ENCODE data around the gene IFT43. TPM values are rescaled to one million over a fixed set of nuclear protein-coding genes. Genes with fewer than 3 reads are reported as not detected.

IFT43 gene
- total and polyA plus RNA-seq, 9 of the 15 experiments (the other 6 are each of a cell fraction or from before 2014, with no cell fraction given), result 4.9 to 12.8 (median 8.0) TPM

- Histone ChIP-seq H3K4me3 (no peak overlapping the region), H3K4me2 (ENCODE audit: insufficient read depth, low read length) (no peak overlapping the region), H2AFZ (ENCODE audit: low read depth, low read length) (no peak overlapping the region), H3K27me3 (ENCODE audit: control insufficient read depth in 2 of 2, insufficient read depth in 2 of 2, low read length in 2 of 2) (no peaks in the 10 kb centered on the region), H3K36me3 (ENCODE audit: control insufficient read depth, insufficient read depth, low read length) (no peaks in the 10 kb centered on the region), H4K20me1 (replicated peaks; ENCODE audit: control insufficient read depth, insufficient read depth, low read length) (no peaks in the 10 kb centered on the region), H3K4me1 (replicated peaks in 1 of 2; ENCODE audit: control insufficient read depth in 2 of 2, insufficient read depth in 2 of 2, low read length in 2 of 2) (no peaks in the 10 kb centered on the region; a peak in 1 of 5 replicates), H3K9ac (ENCODE audit: insufficient read depth in 1 of 2, low read depth in 2 of 2, low read length in 2 of 2) (no peak overlapping the region), H3K9me1 (ENCODE audit: control insufficient read depth, insufficient read depth, low read length) (no peaks in the 10 kb centered on the region), H3K79me2 (ENCODE audit: control insufficient read depth, insufficient read depth, low read length) (no peaks in the 10 kb centered on the region), H3K27ac (ENCODE audit: extremely low read depth, low read depth, low read length) (no peak overlapping the region), H3K9me3 (replicated peaks; ENCODE audit: control insufficient read depth, insufficient read depth, low read depth, low read length) (no peaks in the 10 kb centered on the region)
- intact Hi-C loops (cut with micrococcal nuclease) (no loop called here), in situ Hi-C loops (cut with MboI) (no loop called here)
- ChIA-PET CTCF (ENCODE audit: low intra/inter-chr PET ratio) (no interaction called here), POLR2A (no interaction called here)
- DNase-seq (ENCODE audit: extremely low read depth in 1 of 4, low spot score in 3 of 4) (no peak), ATAC-seq (no peak), FAIRE-seq (no peak)
- TF ChIP-seq SNAPC5 (CRISPR knock-in tag; IDR thresholded peaks at IDR 0.05), result no peak
- TF ChIP-seq PPARD (CRISPR knock-in tag; IDR thresholded peaks at IDR 0.05), result no peak
- no TSS peak for BruUV-seq (replicated peaks)
- 28% methylated on average over 4 of the region's 4 CpGs for WGBS (ENCODE audit: insufficient coverage, low coverage, missing lambda C conversion rate)
Measured at GRCh38 chr14:75991753-75992152, 6.2 kb downstream of the IFT43 start.

- Histone ChIP-seq H3K27me3 (ENCODE audit: control insufficient read depth in 2 of 2, insufficient read depth in 2 of 2, low read length in 2 of 2) (no peaks in the 10 kb centered on the region), H3K4me2 (ENCODE audit: insufficient read depth, low read length) (no peak overlapping the region), H3K9ac (ENCODE audit: insufficient read depth in 1 of 2, low read depth in 2 of 2, low read length in 2 of 2) (no peak overlapping the region), H3K79me2 (ENCODE audit: control insufficient read depth, insufficient read depth, low read length) (no peaks in the 10 kb centered on the region), H3K4me3 (no peak overlapping the region), H3K27ac (ENCODE audit: extremely low read depth, low read depth, low read length) (no peak overlapping the region), H3K36me3 (ENCODE audit: control insufficient read depth, insufficient read depth, low read length) (no peaks in the 10 kb centered on the region), H3K4me1 (replicated peaks in 1 of 2; ENCODE audit: control insufficient read depth in 2 of 2, insufficient read depth in 2 of 2, low read length in 2 of 2) (no peaks in the 10 kb centered on the region; a peak in 1 of 5 replicates), H2AFZ (ENCODE audit: low read depth, low read length) (no peak overlapping the region), H3K9me1 (ENCODE audit: control insufficient read depth, insufficient read depth, low read length) (no peaks in the 10 kb centered on the region), H3K9me3 (replicated peaks; ENCODE audit: control insufficient read depth, insufficient read depth, low read depth, low read length) (no peaks in the 10 kb centered on the region), H4K20me1 (replicated peaks; ENCODE audit: control insufficient read depth, insufficient read depth, low read length) (no peaks in the 10 kb centered on the region)
- ATAC-seq (no peak), FAIRE-seq (no peak), DNase-seq (ENCODE audit: extremely low read depth in 1 of 4, low spot score in 3 of 4) (no peak)
- CTCF ChIA-PET (ENCODE audit: low intra/inter-chr PET ratio), result no interaction called here
- in situ Hi-C loops (cut with MboI), result no loop called here
- WGBS (ENCODE audit: insufficient coverage, low coverage, missing lambda C conversion rate), result 9% methylated on average over 1 of the region's 1 CpG
- intact Hi-C loops (cut with micrococcal nuclease), result no loop called here
- POLR2A ChIA-PET, result interaction anchor here (0.6 to 0.7 kb wide), 2 partner anchors 264 to 280 kb away, joined by 3 to 4 read pairs; no protein-coding TSS in a partner anchor
- no TSS peak for BruUV-seq (replicated peaks)
- no peak for TF ChIP-seq TFAM (CRISPR knock-in tag; conservative IDR thresholded peaks at IDR 0.05)
- TF ChIP-seq POLR2A (conservative IDR thresholded peaks at IDR 0.05), result no peak
- TF ChIP-seq E2F6 (IDR thresholded peaks at IDR 0.05; ENCODE audit: borderline replicate concordance in 1 of 2, extremely low read depth in 1 of 2, insufficient read depth in 1 of 2, insufficient read length in 1 of 2, low read depth in 1 of 2, low read length in 1 of 2, poor library complexity in 1 of 2, severe bottlenecking in 1 of 2), result no peak
- TF ChIP-seq RBM14 (IDR thresholded peaks at IDR 0.05; ENCODE audit: borderline replicate concordance, insufficient read depth, low read depth, low read length), result no peak
- TF ChIP-seq THAP12 (CRISPR knock-in tag; IDR thresholded peaks at IDR 0.05), result no peak
- TF ChIP-seq GATA2 (CRISPR knock-in tag; IDR thresholded peaks at IDR 0.05), result no peak
- TF ChIP-seq POU5F1 (IDR thresholded peaks at IDR 0.05; ENCODE audit: borderline replicate concordance, low read depth, low read length, partially characterized antibody), result no peak
- no peak for TF ChIP-seq CBX3 (IDR thresholded peaks at IDR 0.05; ENCODE audit: borderline replicate concordance in 1 of 2, low read length in 2 of 2)
- TF ChIP-seq LCOR (CRISPR knock-in tag; IDR thresholded peaks at IDR 0.05), result no peak
- TF ChIP-seq SP2 (IDR thresholded peaks at IDR 0.05; ENCODE audit: extremely low read depth, low read depth, low read length, poor library complexity, severe bottlenecking), result no peak
- no peak for TF ChIP-seq GTF2F1 (IDR thresholded peaks at IDR 0.05; ENCODE audit: low read depth, low read length)
Measured at GRCh38 chr14:75993567-75994041, 8.0 kb downstream of the IFT43 start.

All from K562 (cell line).